SHP77 treated with DMSO at 0.1 percent for 48 hours (cell line): Measurements from ENCODE around the gene GPR55.
"Not testable (repeated sequence)": the region's sequence is repeated elsewhere in the genome, so short reads cannot be mapped to it uniquely, and the experiment has no call there.

Experiments
- DNase-seq: peaks from one replicate; lab custom pipeline; 2025; lab: John Stamatoyannopoulos, UW

The GPR55 gene

GRCh38 chr2:230924470-230925341 lies at the start of gene GPR55:
TSS of gene GPR55 (minus strand) at chr2:230925242. CDS start at chr2:230910962, 14,280 bp downstream.
- no peak for DNase-seq

- no peak for DNase-seq
Observed at GRCh38 chr2:230974096-230974913, 49.3 kb upstream of the GPR55 start.

GRCh38 chr2:230972046-230972445 lies 47.0 kb upstream of the GPR55 start:
- DNase-seq = no peak

GRCh38 chr2:230969659-230970015 lies 44.6 kb upstream of the GPR55 start:
- no peak for DNase-seq

- DNase-seq = no peak
Observed at GRCh38 chr2:230968921-230969658, 44.0 kb upstream of the GPR55 start.

- not testable (repeated sequence) for DNase-seq
Observed at GRCh38 chr2:230968314-230968713, 43.3 kb upstream of the GPR55 start.

GRCh38 chr2:230967113-230967512 lies 42.1 kb upstream of the GPR55 start:
- no peak for DNase-seq

GRCh38 chr2:230964136-230964730 lies 39.2 kb upstream of the GPR55 start:
- no peak for DNase-seq

- no peak for DNase-seq
Observed at GRCh38 chr2:230961091-230961491, 36.0 kb upstream of the GPR55 start.

GRCh38 chr2:230960026-230960425 lies 35.0 kb upstream of the GPR55 start:
- no peak for DNase-seq

- DNase-seq = no peak
Observed at GRCh38 chr2:230958820-230959756, 34.0 kb upstream of the GPR55 start.

GRCh38 chr2:230957756-230958391 lies 32.8 kb upstream of the GPR55 start:
- no peak for DNase-seq

GRCh38 chr2:230956827-230957755 lies 32.0 kb upstream of the GPR55 start:
- DNase-seq = no peak

GRCh38 chr2:230955163-230955737 lies 30.2 kb upstream of the GPR55 start:
- DNase-seq = no peak

GRCh38 chr2:230954746-230955145 lies 29.7 kb upstream of the GPR55 start:
- DNase-seq = no peak

GRCh38 chr2:230953845-230954244 lies 28.8 kb upstream of the GPR55 start:
- no peak for DNase-seq

GRCh38 chr2:230952226-230952956 lies 27.3 kb upstream of the GPR55 start:
- no peak for DNase-seq

GRCh38 chr2:230951396-230951795 lies 26.4 kb upstream of the GPR55 start:
- no peak for DNase-seq
